Measurements from ENCODE around the gene ANXA8L1. TPM values are rescaled to one million over a fixed set of nuclear protein-coding genes. Genes with fewer than 3 reads are reported as not detected.
"Not testable (repeated sequence)": the region's sequence is repeated elsewhere in the genome, so short reads cannot be mapped to it uniquely, and the experiment has no call there.

The ANXA8L1 gene
- total RNA-seq, 1 experiment from 2014 or later: not detected

- H3K4me3 ChIP-seq (replicated peaks in 1 of 2; ENCODE audit: low read depth in 1 of 2, low read length in 2 of 2); H2AFZ ChIP-seq (ENCODE audit: low read depth, low read length, poor library complexity, severe bottlenecking); H3K79me2 ChIP-seq (ENCODE audit: insufficient read depth, low read length); RAD21 ChIA-PET (ENCODE audit: low non-redundant PET in 1 of 2, low total read pairs in 2 of 2, uncharacterized antibody in 2 of 2, unreplicated experiment in 2 of 2); BruUV-seq (replicated peaks); DNase-seq (ENCODE audit: low read depth, low spot score); H3K27ac ChIP-seq (ENCODE audit: low read depth, low read length); CTCF ChIA-PET; intact Hi-C loops (cut with micrococcal nuclease); H4K20me1 ChIP-seq (ENCODE audit: insufficient read depth); H3K9me3 ChIP-seq (ENCODE audit: control insufficient read depth in 1 of 2, insufficient read depth in 1 of 2, low read depth in 1 of 2, low read length in 2 of 2); POLR2A ChIA-PET; H3K4me1 ChIP-seq (ENCODE audit: control insufficient read depth in 1 of 2, insufficient read depth in 2 of 2, low read length in 2 of 2); H3K9ac ChIP-seq (ENCODE audit: low read length); H3K27me3 ChIP-seq (ENCODE audit: insufficient read depth, low read length); H3K4me2 ChIP-seq (ENCODE audit: low read length); H3K9me2 ChIP-seq (ENCODE audit: insufficient read depth); H3K36me3 ChIP-seq (ENCODE audit: control insufficient read depth in 1 of 2, insufficient read depth in 2 of 2, low read length in 2 of 2); ATAC-seq: not testable (repeated sequence)
These were observed 39.7 kb downstream of the ANXA8L1 start for GRCh38 chr10:46415291-46415690.

GRCh38 chr10:46418283-46418682 is 42.7 kb downstream of the ANXA8L1 start:
- intact Hi-C loops (cut with micrococcal nuclease); CTCF ChIA-PET; DNase-seq (ENCODE audit: low read depth, low spot score); H3K9me2 ChIP-seq (ENCODE audit: insufficient read depth); H3K36me3 ChIP-seq (ENCODE audit: control insufficient read depth in 1 of 2, insufficient read depth in 2 of 2, low read length in 2 of 2); H3K4me1 ChIP-seq (ENCODE audit: control insufficient read depth in 1 of 2, insufficient read depth in 2 of 2, low read length in 2 of 2); H3K27ac ChIP-seq (ENCODE audit: low read depth, low read length); ATAC-seq; RAD21 ChIA-PET (ENCODE audit: low non-redundant PET in 1 of 2, low total read pairs in 2 of 2, uncharacterized antibody in 2 of 2, unreplicated experiment in 2 of 2); H4K20me1 ChIP-seq (ENCODE audit: insufficient read depth); H3K4me3 ChIP-seq (replicated peaks in 1 of 2; ENCODE audit: low read depth in 1 of 2, low read length in 2 of 2); H3K27me3 ChIP-seq (ENCODE audit: insufficient read depth, low read length); H3K9ac ChIP-seq (ENCODE audit: low read length); POLR2A ChIA-PET; BruUV-seq (replicated peaks); H3K79me2 ChIP-seq (ENCODE audit: insufficient read depth, low read length); H3K4me2 ChIP-seq (ENCODE audit: low read length); H2AFZ ChIP-seq (ENCODE audit: low read depth, low read length, poor library complexity, severe bottlenecking); H3K9me3 ChIP-seq (ENCODE audit: control insufficient read depth in 1 of 2, insufficient read depth in 1 of 2, low read depth in 1 of 2, low read length in 2 of 2): not testable (repeated sequence)

GRCh38 chr10:46419570-46420379 is 44.2 kb downstream of the ANXA8L1 start:
- H3K36me3 ChIP-seq (ENCODE audit: control insufficient read depth in 1 of 2, insufficient read depth in 2 of 2, low read length in 2 of 2); H3K4me3 ChIP-seq (replicated peaks in 1 of 2; ENCODE audit: low read depth in 1 of 2, low read length in 2 of 2); H3K27me3 ChIP-seq (ENCODE audit: insufficient read depth, low read length); H4K20me1 ChIP-seq (ENCODE audit: insufficient read depth); CTCF ChIA-PET; intact Hi-C loops (cut with micrococcal nuclease); H3K9me3 ChIP-seq (ENCODE audit: control insufficient read depth in 1 of 2, insufficient read depth in 1 of 2, low read depth in 1 of 2, low read length in 2 of 2); H3K4me1 ChIP-seq (ENCODE audit: control insufficient read depth in 1 of 2, insufficient read depth in 2 of 2, low read length in 2 of 2); ATAC-seq; H3K79me2 ChIP-seq (ENCODE audit: insufficient read depth, low read length); H3K4me2 ChIP-seq (ENCODE audit: low read length); H3K9me2 ChIP-seq (ENCODE audit: insufficient read depth); RAD21 ChIA-PET (ENCODE audit: low non-redundant PET in 1 of 2, low total read pairs in 2 of 2, uncharacterized antibody in 2 of 2, unreplicated experiment in 2 of 2); H2AFZ ChIP-seq (ENCODE audit: low read depth, low read length, poor library complexity, severe bottlenecking); BruUV-seq (replicated peaks); DNase-seq (ENCODE audit: low read depth, low spot score); POLR2A ChIA-PET; H3K27ac ChIP-seq (ENCODE audit: low read depth, low read length); H3K9ac ChIP-seq (ENCODE audit: low read length): not testable (repeated sequence)

DNA sequence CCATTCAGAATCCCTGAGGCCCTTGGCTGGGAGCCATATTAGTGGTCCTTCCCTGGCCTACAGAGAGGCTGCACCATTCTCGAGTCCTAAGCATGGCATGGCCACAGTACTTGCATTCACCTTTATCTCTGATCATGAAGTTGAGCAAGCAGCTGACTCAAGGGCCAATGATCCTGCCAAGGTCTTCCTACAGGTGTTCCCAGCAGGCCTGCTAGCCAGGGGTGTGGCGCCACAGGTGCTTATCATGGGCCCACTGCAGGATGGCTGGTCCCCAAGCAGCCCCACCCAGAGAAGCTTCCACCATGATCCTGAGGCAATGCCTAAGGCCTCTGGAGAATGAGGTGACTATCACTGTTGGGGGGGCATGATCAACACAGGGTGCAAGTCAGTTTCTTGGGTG is 48.0 kb downstream of the ANXA8L1 start:
- H4K20me1 ChIP-seq (ENCODE audit: insufficient read depth); DNase-seq (ENCODE audit: low read depth, low spot score); H3K9ac ChIP-seq (ENCODE audit: low read length); H2AFZ ChIP-seq (ENCODE audit: low read depth, low read length, poor library complexity, severe bottlenecking); ATAC-seq; H3K9me2 ChIP-seq (ENCODE audit: insufficient read depth); H3K9me3 ChIP-seq (ENCODE audit: control insufficient read depth in 1 of 2, insufficient read depth in 1 of 2, low read depth in 1 of 2, low read length in 2 of 2); RAD21 ChIA-PET (ENCODE audit: low non-redundant PET in 1 of 2, low total read pairs in 2 of 2, uncharacterized antibody in 2 of 2, unreplicated experiment in 2 of 2); H3K4me1 ChIP-seq (ENCODE audit: control insufficient read depth in 1 of 2, insufficient read depth in 2 of 2, low read length in 2 of 2); H3K4me3 ChIP-seq (replicated peaks in 1 of 2; ENCODE audit: low read depth in 1 of 2, low read length in 2 of 2); H3K27me3 ChIP-seq (ENCODE audit: insufficient read depth, low read length); H3K79me2 ChIP-seq (ENCODE audit: insufficient read depth, low read length); intact Hi-C loops (cut with micrococcal nuclease); H3K4me2 ChIP-seq (ENCODE audit: low read length); H3K36me3 ChIP-seq (ENCODE audit: control insufficient read depth in 1 of 2, insufficient read depth in 2 of 2, low read length in 2 of 2); CTCF ChIA-PET; POLR2A ChIA-PET; BruUV-seq (replicated peaks); H3K27ac ChIP-seq (ENCODE audit: low read depth, low read length): not testable (repeated sequence)
